ENCODE measurements around the gene ABI1.

The ABI1 gene

DNA sequence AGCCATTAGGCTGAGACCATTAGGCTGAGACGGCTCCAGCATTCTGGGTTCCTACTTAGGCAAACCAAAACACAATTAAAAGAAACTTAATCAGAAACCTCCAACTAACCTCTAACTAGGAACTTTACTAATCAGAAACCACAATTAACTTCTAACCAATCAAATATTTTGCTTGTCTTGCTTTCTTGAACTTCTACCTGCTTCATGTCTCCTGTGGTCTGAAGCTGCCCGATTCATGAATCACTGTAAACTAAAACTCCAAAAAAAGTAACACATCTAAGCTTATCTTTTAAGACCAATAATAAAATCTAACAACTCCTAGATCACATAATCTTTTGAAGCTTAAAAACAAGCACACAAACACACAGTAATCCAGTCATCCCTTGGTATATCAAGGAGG is 87.1 kb downstream of the ABI1 start:
- no peak for DNase-seq (ENCODE audit: low read depth)
- no peak overlapping the region for H3K4me3 ChIP-seq (replicated peaks; ENCODE audit: low read depth, low read length)
- TF ChIP-seq, protein P1, sequence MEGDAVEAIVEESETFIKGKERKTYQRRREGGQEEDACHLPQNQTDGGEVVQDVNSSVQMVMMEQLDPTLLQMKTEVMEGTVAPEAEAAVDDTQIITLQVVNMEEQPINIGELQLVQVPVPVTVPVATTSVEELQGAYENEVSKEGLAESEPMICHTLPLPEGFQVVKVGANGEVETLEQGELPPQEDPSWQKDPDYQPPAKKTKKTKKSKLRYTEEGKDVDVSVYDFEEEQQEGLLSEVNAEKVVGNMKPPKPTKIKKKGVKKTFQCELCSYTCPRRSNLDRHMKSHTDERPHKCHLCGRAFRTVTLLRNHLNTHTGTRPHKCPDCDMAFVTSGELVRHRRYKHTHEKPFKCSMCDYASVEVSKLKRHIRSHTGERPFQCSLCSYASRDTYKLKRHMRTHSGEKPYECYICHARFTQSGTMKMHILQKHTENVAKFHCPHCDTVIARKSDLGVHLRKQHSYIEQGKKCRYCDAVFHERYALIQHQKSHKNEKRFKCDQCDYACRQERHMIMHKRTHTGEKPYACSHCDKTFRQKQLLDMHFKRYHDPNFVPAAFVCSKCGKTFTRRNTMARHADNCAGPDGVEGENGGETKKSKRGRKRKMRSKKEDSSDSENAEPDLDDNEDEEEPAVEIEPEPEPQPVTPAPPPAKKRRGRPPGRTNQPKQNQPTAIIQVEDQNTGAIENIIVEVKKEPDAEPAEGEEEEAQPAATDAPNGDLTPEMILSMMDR (IDR thresholded peaks at IDR 0.05; ENCODE audit: low read length, missing control alignments), result no peak

DNA sequence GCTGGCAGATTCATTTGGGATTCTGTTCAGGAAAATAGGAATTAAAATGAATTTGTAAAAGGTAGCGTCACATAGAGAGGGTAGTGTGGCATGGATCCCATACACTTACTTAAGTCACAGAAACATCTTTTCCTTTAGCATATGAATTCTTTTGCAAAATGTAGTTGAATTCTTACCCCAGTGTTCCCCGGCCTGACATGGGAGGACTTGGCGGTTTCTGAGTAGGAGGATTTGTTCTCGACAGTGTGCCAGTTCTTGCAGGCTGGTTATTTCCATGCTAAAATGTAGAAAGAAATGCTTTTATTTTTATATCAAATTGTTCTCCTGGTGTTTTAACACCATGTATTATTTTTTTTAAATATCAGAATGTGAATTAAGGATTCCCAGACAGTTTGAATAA is 90.7 kb downstream of the ABI1 start:
- TF ChIP-seq, protein P1 (IDR thresholded peaks at IDR 0.05; ENCODE audit: low read length, missing control alignments), result no peak
- DNase-seq (ENCODE audit: low read depth), result no peak
- no peak overlapping the region for H3K4me3 ChIP-seq (replicated peaks; ENCODE audit: low read depth, low read length)

DNA sequence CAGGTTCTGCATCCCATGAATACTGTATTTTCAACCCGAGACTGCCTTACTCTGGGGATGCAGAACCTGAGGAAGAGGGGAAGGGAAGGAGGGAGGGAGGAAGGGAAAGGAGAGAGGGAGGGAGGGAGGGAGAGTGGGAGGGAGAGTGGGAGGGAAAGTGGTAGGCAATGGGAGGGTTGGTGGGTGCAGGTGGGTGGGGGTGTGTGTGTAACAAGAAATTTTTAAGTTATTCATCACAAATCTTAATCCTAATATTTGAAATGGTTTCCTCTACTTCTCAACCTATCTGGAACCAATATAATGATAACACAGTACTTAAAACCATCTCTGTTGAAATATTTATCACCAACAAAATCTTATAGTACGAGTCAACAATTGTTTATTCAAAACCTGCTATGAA is 95.2 kb downstream of the ABI1 start:
- TF ChIP-seq, protein P1 (IDR thresholded peaks at IDR 0.05; ENCODE audit: low read length, missing control alignments), result no peak
- DNase-seq (ENCODE audit: low read depth), result no peak
- no peak overlapping the region for H3K4me3 ChIP-seq (replicated peaks; ENCODE audit: low read depth, low read length)

DNA sequence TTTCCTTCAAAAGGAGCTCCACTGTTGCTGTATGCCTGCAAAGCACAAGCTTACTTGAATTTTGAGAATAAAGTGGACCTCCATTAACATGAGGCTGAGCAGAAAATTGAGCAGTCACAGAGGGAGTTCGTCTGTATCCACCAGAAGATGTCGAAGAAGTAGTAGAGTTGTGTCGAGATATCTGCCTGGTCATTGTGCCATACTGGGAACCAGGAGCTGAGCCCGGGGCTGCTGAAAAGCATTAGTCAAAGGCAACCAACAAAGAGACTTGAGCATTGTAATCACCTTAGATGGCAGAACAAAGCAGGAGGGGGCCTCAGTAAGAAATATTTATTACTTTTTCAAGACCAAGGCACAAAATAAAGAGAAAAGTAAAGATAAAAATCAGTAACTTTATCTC is 101.8 kb downstream of the ABI1 start:
- H3K4me3 ChIP-seq (replicated peaks; ENCODE audit: low read depth, low read length), result no peak overlapping the region
- TF ChIP-seq, protein P1 (IDR thresholded peaks at IDR 0.05; ENCODE audit: low read length, missing control alignments), result no peak
- DNase-seq (ENCODE audit: low read depth), result no peak

DNA sequence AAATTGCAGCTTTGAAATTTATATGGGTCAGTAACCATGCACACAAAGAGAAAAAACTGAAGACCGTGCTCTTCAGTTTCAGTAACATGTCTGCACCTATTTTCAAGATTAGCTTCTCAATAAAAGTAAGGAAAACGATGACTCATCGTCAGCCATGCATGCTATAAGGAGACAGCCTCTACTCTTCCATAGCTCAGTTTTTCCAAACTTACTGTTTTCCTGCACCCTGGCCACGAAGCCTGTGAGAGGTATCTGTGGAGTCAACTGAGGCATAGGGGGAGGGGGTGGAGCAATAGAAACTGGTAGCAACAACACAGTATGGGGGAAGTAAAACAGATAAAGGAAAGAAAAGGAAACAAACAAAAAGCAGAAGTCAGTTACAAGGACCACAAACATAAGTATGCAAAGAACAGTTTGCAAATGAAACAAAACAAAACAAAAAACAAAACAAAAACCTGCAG is 105.3 kb downstream of the ABI1 start:
- peak; percentile 55 for DNase-seq (ENCODE audit: low read depth)
- H3K4me3 ChIP-seq (replicated peaks; ENCODE audit: low read depth, low read length), result no peak overlapping the region
- TF ChIP-seq, protein P1 (IDR thresholded peaks at IDR 0.05; ENCODE audit: low read length, missing control alignments), result no peak

DNA sequence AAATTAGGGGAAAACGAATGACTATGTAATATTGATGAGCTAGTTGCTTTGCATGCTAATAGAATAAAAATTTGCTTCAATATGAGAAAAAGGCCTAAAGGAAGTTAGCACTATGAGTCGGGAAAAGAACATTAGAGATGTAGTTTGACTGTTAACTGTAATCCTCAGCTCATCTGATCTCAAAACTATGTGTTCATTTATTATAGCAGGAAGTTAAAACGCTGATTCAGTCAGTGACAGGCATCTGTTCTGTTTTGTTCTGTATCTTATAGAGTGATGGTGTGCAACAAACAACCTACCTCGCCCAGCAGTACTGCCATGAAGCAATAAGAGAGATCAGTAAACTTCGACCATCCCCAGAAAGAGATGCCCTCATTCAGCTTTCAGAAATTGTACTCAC is 114.7 kb downstream of the ABI1 start:
- no peak for DNase-seq (ENCODE audit: low read depth)
- H3K4me3 ChIP-seq (replicated peaks; ENCODE audit: low read depth, low read length), result no peak overlapping the region
- TF ChIP-seq, protein P1 (IDR thresholded peaks at IDR 0.05; ENCODE audit: low read length, missing control alignments), result no peak

DNA sequence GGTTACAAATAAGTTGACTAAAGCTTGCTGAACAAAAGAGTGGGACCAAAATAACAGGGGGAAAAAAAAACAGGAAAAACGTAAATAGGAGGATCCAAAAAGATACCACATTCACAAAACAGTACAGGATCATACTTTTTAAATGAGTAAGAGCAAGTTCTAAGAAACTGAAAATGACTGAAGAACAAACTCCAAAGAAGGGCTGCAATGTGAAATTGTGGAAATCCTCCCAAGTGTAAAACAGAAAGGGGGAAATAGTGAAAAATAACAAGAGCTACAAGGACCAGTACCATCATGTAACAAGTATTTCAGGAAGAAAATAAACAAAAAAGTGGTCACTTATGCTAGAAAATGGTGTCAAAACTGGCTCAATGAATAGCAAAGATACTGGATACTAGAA is 116.9 kb downstream of the ABI1 start:
- no peak overlapping the region for H3K4me3 ChIP-seq (replicated peaks; ENCODE audit: low read depth, low read length)
- TF ChIP-seq, protein P1 (IDR thresholded peaks at IDR 0.05; ENCODE audit: low read length, missing control alignments), result no peak
- no peak for DNase-seq (ENCODE audit: low read depth)

All from fibroblast of pulmonary artery (primary cell).